GM06990 (cell line): ENCODE measurements around the gene EML6.

Experiments used
- DNase-seq: peaks from one replicate; pipeline ENCODE4 v3.0.0-alpha.2; 2011; ENCODE audit not compliant: insufficient read length; ENCODE audit errors: extremely low read depth
- H3K27me3 ChIP-seq: replicated peaks from 2 replicates; pipeline ENCODE4 v1.6.0; 2011; ENCODE audit warnings: low read length; ENCODE audit not compliant: control insufficient read depth, insufficient read depth
- H3K36me3 ChIP-seq: 2 replicates; pipeline ENCODE4 v1.5.1; 2011; ENCODE audit warnings: low read length; ENCODE audit not compliant: control insufficient read depth, insufficient read depth
- H3K4me3 ChIP-seq: replicated peaks from 2 replicates; pipeline ENCODE4 v1.5.1; 2011; ENCODE audit warnings: low read depth, mild to moderate bottlenecking, control low read depth, low read length
- CTCF ChIP-seq: IDR thresholded peaks from 2 replicates; pipeline ENCODE4 v1.5.1; 2011; ENCODE audit warnings: low read length, control low read depth, mild to moderate bottlenecking, inconsistent platforms; ENCODE audit not compliant: insufficient read depth, poor library complexity, severe bottlenecking

The EML6 gene

GRCh38 chr2:54918647-54919280 lies 195.3 kb downstream of the EML6 start:
- no peak for DNase-seq
- Histone ChIP-seq H3K36me3 (no peaks in the 10 kb centered on the region), H3K27me3 (no peaks in the 10 kb centered on the region), H3K4me3 (no peak overlapping the region)
- no peak for TF ChIP-seq CTCF

GRCh38 chr2:54920660-54921059 lies 197.2 kb downstream of the EML6 start:
- Histone ChIP-seq H3K36me3 (no peaks in the 10 kb centered on the region), H3K4me3 (no peak overlapping the region), H3K27me3 (no peaks in the 10 kb centered on the region)
- DNase-seq = no peak
- no peak for TF ChIP-seq CTCF

- DNase-seq = no peak
- H3K27me3 ChIP-seq = no peaks in the 10 kb centered on the region; the same call in 1 of the 2 replicates
- TF ChIP-seq CTCF = no peak
- H3K4me3 ChIP-seq = no peak overlapping the region
- no peaks in the 10 kb centered on the region for H3K36me3 ChIP-seq
Measured at GRCh38 chr2:54924121-54924520, 200.7 kb downstream of the EML6 start.

- no peaks in the 10 kb centered on the region for H3K36me3 ChIP-seq
- H3K4me3 ChIP-seq = no peak overlapping the region
- no peak for TF ChIP-seq CTCF
- no peaks in the 10 kb centered on the region; the same call in 1 of the 2 replicates for H3K27me3 ChIP-seq
- DNase-seq = no peak
Measured at GRCh38 chr2:54925022-54925421, 201.6 kb downstream of the EML6 start.

GRCh38 chr2:54927085-54927750 lies 203.8 kb downstream of the EML6 start:
- Histone ChIP-seq H3K4me3 (no peak overlapping the region), H3K36me3 (no peaks in the 10 kb centered on the region), H3K27me3 (no peaks in the 10 kb centered on the region; the same call in 1 of the 2 replicates)
- TF ChIP-seq CTCF = no peak
- no peak for DNase-seq
